CD4-positive, alpha-beta T cell (primary cell): ENCODE results near the gene SRD5A1. TPM values are rescaled to one million over a fixed set of nuclear protein-coding genes. Genes with fewer than 3 reads are reported as not detected.

Experiments
- ATAC-seq: fragments of 200-7000 bp; cut with Tn5 transposase; one replicate; pipeline ENCODE4 v1.10.0; 2022; ENCODE audit warnings: mild to moderate bottlenecking; ENCODE audit not compliant: poor library complexity
- CTCF ChIA-PET: fragments of 350-600 bp; sonication (Branson Sonifier 250); formaldehyde crosslinking; loops from one replicate; lab custom pipeline; 2021; ENCODE audit warnings: antibody characterized with exemption, inconsistent platforms; lab: Charles Lee
- POLR2A ChIA-PET: fragments of 350-600 bp; sonication (Branson Sonifier 250); formaldehyde crosslinking; loops from one replicate; lab custom pipeline; 2021; ENCODE audit warnings: antibody characterized with exemption, inconsistent platforms; lab: Charles Lee
- DNase-seq, 14 experiments: peaks; one replicate each; pipeline ENCODE4 v3.0.0-alpha.2; 2013 to 2020; ENCODE audit warnings: mixed read lengths in 2 of 14
- H3K27ac ChIP-seq, 2 donors: one replicate each; pipeline versions ENCODE4 v1.5.1 to v1.7.0; 2013; ENCODE audit warnings: low read length in 2 of 2, low read depth in 1 of 2, mild to moderate bottlenecking in 1 of 2
- H3K27me3 ChIP-seq, 2 experiments: 1 replicate in 1 of 2; 2 replicates in 1 of 2; pipeline versions ENCODE4 v1.6.1 to v1.7.0; 2013; ENCODE audit warnings: low read length in 2 of 2, control low read depth in 1 of 2, mild to moderate bottlenecking in 1 of 2, moderate library complexity in 1 of 2; ENCODE audit not compliant: insufficient read depth in 2 of 2, control insufficient read depth in 1 of 2
- H3K36me3 ChIP-seq: one replicate; pipeline ENCODE4 v1.6.1; 2013; ENCODE audit warnings: low read length, control low read depth; ENCODE audit not compliant: insufficient read depth
- H3K4me1 ChIP-seq: one replicate; pipeline ENCODE4 v1.6.1; 2013; ENCODE audit warnings: low read length, control low read depth; ENCODE audit not compliant: insufficient read depth
- H3K4me3 ChIP-seq: one replicate; pipeline ENCODE4 v1.5.1; 2013; ENCODE audit warnings: mild to moderate bottlenecking, low read length, moderate library complexity
- H3K9me3 ChIP-seq, 2 experiments: 1 replicate in 1 of 2; 2 replicates in 1 of 2; pipeline versions ENCODE4 v1.6.1 to v1.7.0; 2013; ENCODE audit warnings: low read length in 2 of 2, mild to moderate bottlenecking in 2 of 2, control low read depth in 1 of 2, moderate library complexity in 1 of 2; ENCODE audit not compliant: control insufficient read depth in 1 of 2, insufficient read depth in 1 of 2
- H3K27ac Mint-ChIP-seq: one replicate; pipeline ENCODE4 v1.8.0; 2020; ENCODE audit warnings: mixed read lengths
- H3K27me3 Mint-ChIP-seq: one replicate; pipeline ENCODE4 v1.8.0; 2021; ENCODE audit warnings: mixed read lengths
- H3K36me3 Mint-ChIP-seq: one replicate; pipeline ENCODE4 v1.8.0; 2021; ENCODE audit warnings: low read depth, mixed read lengths
- H3K4me1 Mint-ChIP-seq: one replicate; pipeline ENCODE4 v1.8.0; 2021; ENCODE audit warnings: low read depth, mixed read lengths
- H3K4me3 Mint-ChIP-seq: one replicate; pipeline ENCODE4 v1.8.0; 2020; ENCODE audit warnings: mild to moderate bottlenecking, mixed read lengths
- H3K9me3 Mint-ChIP-seq: one replicate; pipeline ENCODE4 v1.8.0; 2020; ENCODE audit warnings: mixed read lengths
- CTCF ChIP-seq: fragments of 200-600 bp; IDR thresholded peaks from one replicate; pipeline ENCODE4 v1.8.0; 2022; ENCODE audit warnings: antibody characterized with exemption, mild to moderate bottlenecking
- intact Hi-C, 2 experiments: fragments of 100-400 bp; cut with DNase I in 1 of 2; cut with micrococcal nuclease in 1 of 2; formaldehyde crosslinking; loops; one replicate each; pipeline versions ENCODE4 v1.15.1 to v1.9.0; 2023 to 2025; cut with DNase I, micrococcal nuclease
- total RNA-seq, 174 experiments: library from RNA in 2 of 174; stranded (reverse) in 2 of 174; gene quantifications; one replicate each; pipeline ENCODE4 v1.2.3 and lab custom pipeline; 2021 to 2026

The SRD5A1 gene
- total RNA-seq, 2 experiments from 2014 or later: 2.3 to 3.0 TPM

- intact Hi-C loops: no loop called here
- peaks cover 40% of the 10 kb centered on the region for H3K36me3 ChIP-seq
- DNase-seq (no peak), ATAC-seq (no peak)
- no peak overlapping the region for H3K4me3 ChIP-seq
- no peak overlapping the region for H3K27ac ChIP-seq
- H3K27me3 Mint-ChIP-seq: no peaks in the 10 kb centered on the region
- H3K4me1 ChIP-seq: no peaks in the 10 kb centered on the region
- POLR2A ChIA-PET: no interaction called here
- no peaks in the 10 kb centered on the region for H3K27me3 ChIP-seq
- H3K9me3 ChIP-seq: peaks cover 0 to 3% of the 10 kb centered on the region in 2 experiments
- peaks cover 47% of the 10 kb centered on the region for H3K36me3 Mint-ChIP-seq
- no peaks in the 10 kb centered on the region for H3K9me3 Mint-ChIP-seq
- H3K4me3 Mint-ChIP-seq: no peak overlapping the region
- no peak overlapping the region for H3K27ac Mint-ChIP-seq
- no peaks in the 10 kb centered on the region for H3K4me1 Mint-ChIP-seq
- CTCF ChIA-PET: no interaction called here
- TF ChIP-seq CTCF: no peak
Measured at GRCh38 chr5:6595405-6595804, 37.8 kb upstream of the SRD5A1 start.

- Histone ChIP-seq H3K4me1 (no peaks in the 10 kb centered on the region), H3K9me3 (peaks cover 0 to 3% of the 10 kb centered on the region in 2 experiments), H3K27ac (no peak overlapping the region), H3K27me3 (no peaks in the 10 kb centered on the region), H3K36me3 (peaks cover 49% of the 10 kb centered on the region), H3K4me3 (no peak overlapping the region)
- POLR2A ChIA-PET: no interaction called here
- ATAC-seq: no peak
- Mint-ChIP-seq H3K4me3 (no peak overlapping the region), H3K9me3 (no peaks in the 10 kb centered on the region), H3K4me1 (no peaks in the 10 kb centered on the region), H3K27ac (no peak overlapping the region), H3K27me3 (no peaks in the 10 kb centered on the region), H3K36me3 (peaks cover 56% of the 10 kb centered on the region)
- intact Hi-C loops: no loop called here
- no peak for DNase-seq
- TF ChIP-seq CTCF: no peak
- CTCF ChIA-PET: no interaction called here
Measured at GRCh38 chr5:6596388-6596787, 36.9 kb upstream of the SRD5A1 start.

GRCh38 chr5:6597557-6597956 lies 35.7 kb upstream of the SRD5A1 start:
- intact Hi-C loops: no loop called here
- ChIA-PET CTCF (no interaction called here), POLR2A (no interaction called here)
- H3K27ac Mint-ChIP-seq: no peak overlapping the region
- no peak for TF ChIP-seq CTCF
- Histone ChIP-seq H3K27me3 (no peaks in the 10 kb centered on the region), H3K4me3 (no peak overlapping the region), H3K36me3 (peaks cover 61% of the 10 kb centered on the region), H3K9me3 (no peaks in the 10 kb centered on the region), H3K4me1 (no peaks in the 10 kb centered on the region), H3K27ac (no peak overlapping the region)
- ATAC-seq: no peak
- no peaks in the 10 kb centered on the region for H3K27me3 Mint-ChIP-seq
- peaks cover 68% of the 10 kb centered on the region for H3K36me3 Mint-ChIP-seq
- no peaks in the 10 kb centered on the region for H3K9me3 Mint-ChIP-seq
- no peak for DNase-seq
- H3K4me3 Mint-ChIP-seq: no peak overlapping the region
- H3K4me1 Mint-ChIP-seq: no peaks in the 10 kb centered on the region
